ENCODE data around the gene SGK1.

DNA sequence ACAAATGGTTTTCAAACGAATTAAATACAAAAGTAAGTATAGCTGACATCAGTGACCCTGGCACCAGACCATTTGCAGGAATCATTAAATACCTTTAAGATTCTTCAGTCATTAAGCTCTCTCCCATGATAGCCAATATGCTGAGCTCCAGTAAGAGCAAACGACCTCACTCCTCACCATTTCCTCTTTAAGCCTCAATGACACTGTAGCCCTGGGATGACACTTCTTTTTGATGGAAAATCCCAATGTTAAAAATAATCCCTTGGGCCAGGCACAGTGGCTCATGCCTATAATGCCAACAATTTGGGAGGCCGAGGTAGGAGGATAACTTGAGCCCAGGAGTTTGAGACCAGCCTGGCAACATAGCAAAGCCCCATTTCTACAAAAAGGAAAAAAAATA, 3.3 kb upstream of the SGK1 start:
- TF ChIP-seq, protein P1, sequence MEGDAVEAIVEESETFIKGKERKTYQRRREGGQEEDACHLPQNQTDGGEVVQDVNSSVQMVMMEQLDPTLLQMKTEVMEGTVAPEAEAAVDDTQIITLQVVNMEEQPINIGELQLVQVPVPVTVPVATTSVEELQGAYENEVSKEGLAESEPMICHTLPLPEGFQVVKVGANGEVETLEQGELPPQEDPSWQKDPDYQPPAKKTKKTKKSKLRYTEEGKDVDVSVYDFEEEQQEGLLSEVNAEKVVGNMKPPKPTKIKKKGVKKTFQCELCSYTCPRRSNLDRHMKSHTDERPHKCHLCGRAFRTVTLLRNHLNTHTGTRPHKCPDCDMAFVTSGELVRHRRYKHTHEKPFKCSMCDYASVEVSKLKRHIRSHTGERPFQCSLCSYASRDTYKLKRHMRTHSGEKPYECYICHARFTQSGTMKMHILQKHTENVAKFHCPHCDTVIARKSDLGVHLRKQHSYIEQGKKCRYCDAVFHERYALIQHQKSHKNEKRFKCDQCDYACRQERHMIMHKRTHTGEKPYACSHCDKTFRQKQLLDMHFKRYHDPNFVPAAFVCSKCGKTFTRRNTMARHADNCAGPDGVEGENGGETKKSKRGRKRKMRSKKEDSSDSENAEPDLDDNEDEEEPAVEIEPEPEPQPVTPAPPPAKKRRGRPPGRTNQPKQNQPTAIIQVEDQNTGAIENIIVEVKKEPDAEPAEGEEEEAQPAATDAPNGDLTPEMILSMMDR (IDR thresholded peaks at IDR 0.05; ENCODE audit: poor library complexity), result no peak
- no peak for TF ChIP-seq EZH2 (IDR thresholded peaks at IDR 0.05; ENCODE audit: borderline replicate concordance)
- TF ChIP-seq EZH2phosphoT487 (IDR thresholded peaks at IDR 0.05; ENCODE audit: low read depth, severe bottlenecking, unreplicated experiment), result no peak

Data from hepatocyte (in vitro differentiated cells).